ENCODE measurements around the gene GSTM5. TPM values are rescaled to one million over a fixed set of nuclear protein-coding genes. Genes with fewer than 3 reads are reported as not detected.
"Not testable (repeated sequence)": the region's sequence is repeated elsewhere in the genome, so short reads cannot be mapped to it uniquely, and the experiment has no call there.

The GSTM5 gene
- polyA plus RNA-seq, 1 donor = 7.2 TPM

DNA sequence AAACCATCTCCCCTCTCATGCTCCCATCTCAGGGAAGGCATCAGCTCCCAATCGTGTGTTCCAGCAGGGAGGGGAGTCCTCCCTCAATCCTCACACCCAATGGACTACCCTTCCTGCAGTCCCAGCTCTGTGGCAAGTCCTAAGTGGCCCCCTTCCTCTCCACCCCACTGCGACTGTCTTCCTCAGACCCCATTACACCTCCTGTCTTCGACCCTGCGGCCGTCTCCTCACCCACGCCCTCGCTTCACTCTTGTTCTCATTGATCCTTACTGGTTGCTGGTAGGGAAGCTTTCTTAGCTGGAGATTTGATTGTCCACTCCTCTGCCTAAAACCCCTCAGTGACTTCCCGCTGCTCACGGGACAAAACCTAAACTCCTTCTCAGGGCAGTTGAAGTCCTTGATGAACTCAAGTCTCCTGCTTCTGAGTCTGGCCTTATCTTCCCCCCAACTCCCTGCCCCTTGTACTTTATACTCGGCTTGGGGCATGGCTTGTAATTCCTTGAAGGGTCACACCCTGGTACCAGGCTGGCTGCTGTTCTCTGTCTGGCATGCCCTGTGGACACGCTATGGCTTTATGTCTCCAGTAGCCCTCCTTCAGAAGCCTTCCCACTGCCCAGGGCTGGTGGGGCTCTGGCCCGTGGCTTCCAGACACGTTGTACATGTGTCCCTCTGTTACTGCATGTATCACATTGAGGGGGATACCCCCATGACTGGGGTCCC, 54.0 kb downstream of the GSTM5 start:
- Histone ChIP-seq H3K36me3 (ENCODE audit: control insufficient read depth, insufficient read depth, low read length) (peaks cover 7% of the 10 kb centered on the region), H3K27me3 (ENCODE audit: control insufficient read depth, insufficient read depth, low read length) (no peaks in the 10 kb centered on the region), H3K9me3 (ENCODE audit: control insufficient read depth, low read depth, low read length) (no peaks in the 10 kb centered on the region), H3K4me1 (ENCODE audit: control insufficient read depth, insufficient read depth, low read length) (peaks cover 47% of the 10 kb centered on the region), H3K4me3 (ENCODE audit: low read length) (no peak overlapping the region), H3K27ac (ENCODE audit: low read length) (peak overlapping the region; percentile 97)
- DNase-seq = peak; percentile 84 to 92
- 75% methylated on average over 1 of the region's 13 CpGs for WGBS (ENCODE audit: insufficient coverage, low lambda C conversion rate)

DNA sequence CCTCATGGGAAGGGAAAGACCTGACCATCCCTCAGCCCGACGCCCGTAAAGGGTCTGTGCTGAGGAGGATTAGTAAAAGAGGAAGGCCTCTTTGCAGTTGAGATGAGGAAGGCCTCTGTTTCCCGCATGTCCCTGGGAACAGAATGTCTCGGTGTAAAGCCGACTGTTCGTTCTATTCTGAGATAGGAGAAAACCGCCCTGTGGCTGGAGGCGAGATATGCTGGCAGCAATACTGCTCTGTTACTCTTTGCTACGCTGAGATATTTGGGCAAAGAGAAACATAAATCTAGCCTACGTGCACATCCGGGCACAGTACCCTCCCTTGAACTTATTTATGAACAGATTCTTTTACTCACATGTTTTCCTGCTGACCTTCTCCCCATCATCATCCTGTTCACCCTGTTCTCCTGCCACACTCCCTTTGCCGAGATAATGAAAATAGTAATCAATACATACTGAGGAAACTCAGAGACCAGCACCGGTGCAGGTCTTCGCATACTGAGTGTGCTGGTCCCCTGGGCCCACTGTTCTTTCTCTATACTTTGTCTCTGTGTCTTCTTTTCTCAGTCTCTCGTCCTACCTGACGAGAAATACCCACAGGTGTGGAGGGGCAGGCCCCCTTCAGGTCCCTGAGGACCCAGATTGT, 55.1 kb downstream of the GSTM5 start:
- H3K27me3 ChIP-seq (ENCODE audit: control insufficient read depth, insufficient read depth, low read length); H3K36me3 ChIP-seq (ENCODE audit: control insufficient read depth, insufficient read depth, low read length); H3K4me3 ChIP-seq (ENCODE audit: low read length); H3K9me3 ChIP-seq (ENCODE audit: control insufficient read depth, low read depth, low read length); H3K27ac ChIP-seq (ENCODE audit: low read length): not testable (repeated sequence)
- WGBS (ENCODE audit: insufficient coverage, low lambda C conversion rate) = 60% methylated on average over 1 of the region's 17 CpGs
- peak in 1 of 2 donors; percentile 35 for DNase-seq
- H3K4me1 ChIP-seq (ENCODE audit: control insufficient read depth, insufficient read depth, low read length) = peaks cover 43% of the 10 kb centered on the region

Other genes with a start within 250 kb of the GSTM5 start
- 0.60 TPM for gene SYPL2, start 245.7 kb upstream of the GSTM5 start, polyA plus RNA-seq
- gene ATXN7L2, start 228.3 kb upstream of the GSTM5 start, polyA plus RNA-seq = 6.1 TPM
- 7.2 TPM for gene CYB561D1, start 218.2 kb upstream of the GSTM5 start, polyA plus RNA-seq
- 2.0 TPM for gene AMIGO1, start 202.5 kb upstream of the GSTM5 start, polyA plus RNA-seq
- gene GPR61, start 172.4 kb upstream of the GSTM5 start, polyA plus RNA-seq = 0.93 TPM
- 7.5 TPM for gene GNAI3, start 163.6 kb upstream of the GSTM5 start, polyA plus RNA-seq
- not detected for gene GNAT2, start 92.6 kb upstream of the GSTM5 start, polyA plus RNA-seq
- 61.2 TPM for gene AMPD2, start 92.4 kb upstream of the GSTM5 start, polyA plus RNA-seq
- gene GSTM4, start 56.2 kb upstream of the GSTM5 start, polyA plus RNA-seq = 68.4 TPM
- 197 TPM for gene GSTM2, start 44.2 kb upstream of the GSTM5 start, polyA plus RNA-seq
- gene GSTM1, start 24.4 kb upstream of the GSTM5 start, polyA plus RNA-seq = 1.1 TPM
- 132 TPM for gene GSTM3, start 28.8 kb downstream of the GSTM5 start, polyA plus RNA-seq
- 343 TPM for gene EPS8L3, start 51.7 kb downstream of the GSTM5 start, polyA plus RNA-seq
- gene CSF1, start 198.6 kb downstream of the GSTM5 start, polyA plus RNA-seq = 9.0 TPM